ENCODE measurements around the gene ME1.

- TF ChIP-seq POLR2A (IDR thresholded peaks at IDR 0.05) (no peak), POLR2AphosphoS5 (IDR thresholded peaks at IDR 0.05; ENCODE audit: insufficient read depth in 1 of 2, low read depth in 1 of 2) (no peak)
Measured at GRCh38 chr6:83381949-83382348, 48.9 kb downstream of the ME1 start.

Measured in vagina (tissue), 2 donors.